Measurements from ENCODE around the gene HSPA12A. TPM values are rescaled to one million over a fixed set of nuclear protein-coding genes. Genes with fewer than 3 reads are reported as not detected.
"Not testable (repeated sequence)": the region's sequence is repeated elsewhere in the genome, so short reads cannot be mapped to it uniquely, and the experiment has no call there.

The HSPA12A gene
- polyA plus RNA-seq, 3 donors, result 33.4 to 56.2 (median 38.9) TPM

DNA sequence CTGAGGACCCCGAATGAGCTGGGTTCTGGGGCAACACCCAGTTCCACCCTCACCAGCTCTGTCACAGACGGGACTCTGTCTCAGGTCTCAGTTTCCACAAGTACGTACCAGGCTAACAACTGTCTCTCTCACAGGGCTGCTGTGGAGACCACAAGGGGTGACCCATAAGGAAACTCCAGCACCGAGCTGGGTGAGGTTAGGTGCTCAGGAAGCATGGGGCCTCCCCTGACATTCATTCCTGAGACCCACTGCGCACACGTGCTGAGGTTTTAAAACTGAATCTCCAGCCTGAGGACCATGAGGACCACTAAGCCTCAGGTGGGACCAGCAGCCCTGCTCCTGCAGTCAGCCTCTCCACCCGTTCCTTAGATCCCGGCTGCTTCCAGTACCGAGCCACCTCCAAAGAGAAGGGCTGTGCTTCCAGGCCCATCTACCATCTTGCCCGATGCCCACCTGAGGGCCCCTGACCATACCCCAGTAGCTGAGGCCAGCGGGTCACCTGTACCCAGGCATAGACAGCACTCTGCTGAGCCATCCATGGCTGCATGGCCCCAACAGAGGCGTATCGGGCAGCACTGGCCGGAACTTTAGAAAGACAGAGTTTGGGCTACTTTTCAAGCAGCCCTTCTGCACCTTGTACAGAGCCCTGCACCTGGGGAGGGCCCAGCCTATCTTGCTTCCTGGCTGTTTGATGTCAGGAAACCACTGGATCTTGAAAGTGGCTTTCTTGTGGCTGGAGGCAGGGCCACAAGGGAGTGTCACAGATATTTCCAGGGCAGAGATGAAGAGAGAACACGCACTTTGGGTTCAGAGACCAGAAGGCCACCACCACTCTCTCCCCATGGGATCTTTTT, 18.7 kb downstream of the HSPA12A start:
- no peak for DNase-seq (ENCODE audit: extremely low read depth in 1 of 11, low read depth in 9 of 11, low spot score in 4 of 11)

DNA sequence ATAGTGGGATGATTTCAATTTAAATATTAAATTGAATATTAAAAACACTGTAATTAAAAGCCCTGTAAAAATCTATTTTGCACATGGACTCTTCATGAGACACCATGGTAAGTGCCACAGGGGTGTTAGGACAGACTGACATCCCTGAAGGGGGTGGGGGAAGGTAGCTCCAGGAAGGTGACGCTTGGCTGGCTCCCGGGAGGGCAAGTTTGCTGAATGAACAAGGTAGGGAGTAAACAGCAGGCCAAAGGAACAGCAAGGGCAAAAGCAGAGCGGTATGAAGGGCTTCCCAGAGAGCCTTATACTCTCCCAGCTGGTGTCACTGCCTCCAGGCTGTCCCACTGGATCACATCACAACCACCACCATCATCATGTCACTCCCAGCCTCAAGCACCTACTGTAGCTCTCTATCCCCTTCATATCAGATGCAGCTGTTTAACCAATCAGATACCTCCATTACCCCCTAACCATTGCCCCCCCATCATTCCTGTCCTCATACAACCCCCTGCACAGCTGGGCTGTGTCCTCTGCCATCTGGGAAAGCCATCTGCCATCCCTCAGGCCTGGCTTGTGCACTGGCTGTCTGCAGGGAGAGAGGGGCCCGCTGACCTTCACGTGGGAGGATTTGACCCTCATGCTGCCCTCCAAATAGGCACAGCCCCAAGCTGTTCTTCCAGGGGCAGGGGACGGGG, 19.5 kb downstream of the HSPA12A start:
- no peak for DNase-seq (ENCODE audit: extremely low read depth in 1 of 11, low read depth in 9 of 11, low spot score in 4 of 11)

DNA sequence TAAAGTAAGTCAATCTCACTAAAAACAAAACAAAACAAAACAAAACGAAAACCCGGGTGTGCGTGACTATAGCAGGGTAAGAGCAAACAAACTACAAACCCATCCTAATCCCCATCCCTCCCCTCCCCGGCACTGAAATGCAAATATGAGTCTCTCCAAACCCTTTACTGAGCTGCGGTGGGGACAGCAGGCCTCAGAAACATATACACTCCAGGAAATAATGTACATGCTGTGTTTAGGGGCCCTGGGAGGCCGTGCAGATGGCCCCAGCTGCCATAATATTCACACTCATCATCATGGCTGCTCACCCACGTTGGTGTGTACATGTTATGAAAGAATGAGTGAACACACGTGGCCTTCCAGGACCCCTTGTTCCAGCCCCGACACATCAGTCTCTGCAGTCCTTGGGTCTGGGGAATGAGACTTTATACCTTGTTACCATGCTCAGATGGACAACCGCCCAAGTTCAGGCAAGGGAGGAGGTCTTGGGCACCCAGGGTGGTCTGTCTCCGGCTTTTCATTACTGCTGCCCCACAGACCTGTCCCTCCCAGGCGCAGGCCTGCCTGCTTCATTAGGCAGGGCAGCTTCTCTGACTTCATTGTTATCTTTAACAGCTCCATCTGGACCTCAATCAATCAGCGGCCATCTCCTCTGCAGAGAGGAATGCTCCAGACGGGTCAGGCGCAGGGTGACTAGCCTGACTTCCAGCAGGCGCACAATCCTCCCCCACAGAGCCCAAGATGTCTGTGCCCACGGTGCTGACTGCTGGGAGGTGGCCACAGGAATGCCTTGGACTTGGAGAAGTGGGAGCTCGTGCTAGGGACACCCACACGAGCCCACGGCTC, 20.6 kb downstream of the HSPA12A start:
- peak in 9 of 11 donors; percentile 60 to 87 (median 74) for DNase-seq (ENCODE audit: extremely low read depth in 1 of 11, low read depth in 9 of 11, low spot score in 4 of 11)

DNA sequence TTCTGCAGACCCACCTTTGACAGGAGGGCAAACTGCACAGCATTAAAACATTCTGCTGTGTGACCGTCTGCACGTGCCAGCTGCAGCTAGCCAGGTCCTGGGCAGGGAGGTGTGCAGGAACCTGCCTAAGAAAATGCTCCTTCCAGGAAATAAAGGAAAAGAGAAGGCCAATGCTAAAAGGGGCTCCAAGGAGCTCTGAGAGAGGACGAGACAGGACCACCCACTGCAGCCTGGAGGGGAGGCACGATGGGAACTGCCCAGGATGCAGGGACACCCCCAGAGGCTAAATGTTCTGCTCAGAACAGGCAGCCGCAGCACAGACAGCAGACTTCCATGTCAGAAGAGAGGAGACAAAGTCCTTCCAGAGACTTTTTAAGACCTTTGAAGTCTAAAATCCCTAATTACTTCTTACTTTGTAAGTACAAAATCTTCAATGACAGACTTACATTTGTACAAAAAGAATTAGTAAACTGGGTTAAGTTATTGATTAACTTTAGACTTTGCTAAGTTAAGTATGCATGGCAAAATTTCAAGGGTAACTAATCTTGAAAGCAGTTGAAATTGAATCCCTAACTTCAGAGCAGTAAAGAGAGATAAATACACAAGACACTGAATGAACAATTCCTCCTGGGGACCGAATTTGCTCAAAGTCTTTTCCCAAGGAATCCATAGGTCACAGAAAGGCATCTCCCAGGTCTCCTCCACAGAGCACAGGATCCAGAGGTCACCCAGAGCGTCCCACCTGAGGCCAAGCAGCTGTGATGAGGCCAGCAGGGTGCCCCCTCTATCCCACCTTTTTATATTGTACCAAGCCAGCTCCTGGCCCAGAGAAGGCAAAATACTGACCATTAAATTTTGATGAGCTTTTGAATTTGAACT, 21.5 kb downstream of the HSPA12A start:
- no peak for DNase-seq (ENCODE audit: extremely low read depth in 1 of 11, low read depth in 9 of 11, low spot score in 4 of 11)

DNA sequence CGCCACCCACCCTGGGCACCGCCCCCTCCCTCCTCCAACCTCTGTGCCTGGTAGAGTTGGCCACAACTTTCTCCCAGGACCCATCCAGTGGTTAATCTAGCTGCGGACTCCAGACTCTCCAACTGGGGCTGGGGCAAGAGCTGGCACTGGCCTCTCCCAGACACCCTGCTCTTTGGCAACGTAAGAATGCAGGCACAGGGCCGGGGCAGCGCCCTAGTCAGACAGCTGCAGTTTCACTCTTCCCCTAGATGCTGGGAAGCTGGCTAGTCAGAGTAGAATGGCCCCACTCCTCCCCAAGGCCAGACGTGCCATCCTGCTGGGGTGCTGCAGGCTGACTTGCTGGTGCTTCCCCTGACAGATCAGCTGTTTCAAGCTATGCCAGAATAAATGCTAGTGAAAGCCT, 22.1 kb downstream of the HSPA12A start:
- no peak for DNase-seq (ENCODE audit: extremely low read depth in 1 of 11, low read depth in 9 of 11, low spot score in 4 of 11)

DNA sequence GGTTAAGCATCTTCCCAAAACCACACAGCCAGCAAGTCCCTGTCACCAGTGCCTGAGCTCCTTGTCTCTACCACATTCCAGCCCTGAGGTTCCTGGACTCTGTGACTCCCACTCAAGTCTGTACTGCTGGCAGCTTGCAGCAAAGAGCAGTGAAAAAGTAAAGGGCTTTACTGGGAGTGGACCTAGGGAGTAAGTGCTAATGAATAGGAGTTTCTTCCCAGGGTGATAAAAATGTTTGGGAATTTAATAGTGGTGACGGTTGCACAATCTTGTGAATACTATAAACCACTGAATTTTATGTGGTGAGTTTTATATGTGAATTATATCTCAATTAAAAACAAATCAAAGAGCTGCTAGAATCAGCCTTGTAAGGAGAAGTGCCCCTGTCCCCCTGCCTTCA, 22.6 kb downstream of the HSPA12A start:
- no peak for DNase-seq (ENCODE audit: extremely low read depth in 1 of 11, low read depth in 9 of 11, low spot score in 4 of 11)

DNA sequence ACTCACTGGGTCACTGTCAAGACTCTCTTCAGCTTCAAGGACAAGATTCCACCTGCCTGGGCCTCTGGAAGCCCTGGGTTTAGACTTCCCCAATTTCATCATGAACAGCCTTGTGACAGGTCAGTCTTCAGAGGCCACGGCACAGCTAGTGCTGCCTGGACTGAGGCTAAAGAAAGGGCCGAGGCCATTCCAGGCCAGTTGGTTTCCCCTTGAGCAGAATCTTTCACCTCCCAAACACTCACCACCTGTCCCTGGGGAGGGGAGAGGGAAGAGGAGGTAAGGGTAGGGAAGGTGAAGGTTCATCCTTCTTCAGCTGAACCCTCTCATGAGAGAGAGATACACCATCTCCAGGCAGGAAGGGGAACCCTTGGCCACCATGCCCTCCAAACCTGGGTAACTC, 24.3 kb downstream of the HSPA12A start:
- DNase-seq (ENCODE audit: extremely low read depth in 1 of 11, low read depth in 9 of 11, low spot score in 4 of 11), result no peak

DNA sequence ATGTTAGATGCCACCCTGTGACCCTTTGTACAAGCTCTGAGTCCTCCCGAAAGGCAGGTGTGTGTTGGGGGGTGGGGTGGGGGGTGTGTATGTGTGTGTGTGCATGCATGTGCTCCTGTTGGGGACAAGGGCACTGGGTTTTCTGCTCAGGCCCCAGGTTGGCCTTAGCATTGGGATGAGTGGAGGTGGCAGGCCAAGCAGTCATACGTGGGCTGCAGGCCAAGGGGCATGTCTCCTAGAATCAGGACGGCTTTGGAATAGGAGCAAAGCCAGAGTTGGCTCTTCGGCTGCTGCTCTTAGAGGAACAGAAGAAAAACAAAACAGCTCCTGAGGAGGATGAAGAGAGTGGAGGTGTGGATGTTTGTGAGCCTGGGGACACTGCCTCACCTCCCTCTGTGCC, 26.0 kb downstream of the HSPA12A start:
- no peak for DNase-seq (ENCODE audit: extremely low read depth in 1 of 11, low read depth in 9 of 11, low spot score in 4 of 11)

DNA sequence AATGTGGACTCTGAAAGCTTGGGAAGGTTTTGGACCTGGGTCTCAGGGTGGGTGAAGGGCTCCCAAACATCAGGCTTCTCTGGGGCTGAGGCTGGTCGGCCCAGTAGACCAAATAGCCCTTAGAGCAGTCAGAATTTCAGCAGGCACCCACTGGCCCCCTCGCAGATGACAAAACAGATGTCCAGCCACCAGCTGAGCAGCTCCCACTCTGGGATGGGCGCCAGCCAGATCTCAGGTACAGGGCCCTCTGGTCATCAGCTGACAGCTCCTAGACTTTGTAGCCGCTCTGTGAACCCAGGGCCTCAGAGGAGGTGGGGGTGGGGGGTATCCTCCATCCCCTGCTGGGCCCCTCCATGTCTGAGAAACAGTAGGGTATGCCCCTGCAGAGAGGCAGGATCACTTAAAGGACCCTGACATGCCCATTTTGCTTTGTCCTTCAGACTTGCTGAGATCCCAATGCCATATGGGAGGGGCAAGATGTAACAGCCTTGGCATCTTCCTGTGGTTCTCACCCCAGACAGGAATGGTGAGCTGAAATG, 26.5 kb downstream of the HSPA12A start:
- DNase-seq (ENCODE audit: extremely low read depth in 1 of 11, low read depth in 9 of 11, low spot score in 4 of 11), result no peak

DNA sequence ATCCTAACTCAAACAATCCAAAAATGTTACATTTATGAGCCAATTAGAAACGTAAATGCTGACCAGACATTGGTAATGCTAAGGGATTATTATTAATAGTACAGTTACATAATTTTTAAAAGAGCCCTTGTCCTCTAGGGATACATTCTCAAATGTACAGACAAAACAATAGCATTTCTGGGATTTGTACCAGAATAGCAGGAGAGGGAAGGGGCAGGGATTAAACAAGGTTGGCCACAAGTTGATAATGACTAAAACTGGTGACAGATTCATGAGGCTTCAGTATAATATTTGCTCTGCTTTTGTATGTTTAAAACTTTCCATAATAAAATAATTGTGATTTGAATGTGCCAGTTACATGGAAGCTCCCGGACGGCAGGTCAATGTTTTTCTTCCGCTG, 27.0 kb downstream of the HSPA12A start:
- DNase-seq (ENCODE audit: extremely low read depth in 1 of 11, low read depth in 9 of 11, low spot score in 4 of 11), result no peak

DNA sequence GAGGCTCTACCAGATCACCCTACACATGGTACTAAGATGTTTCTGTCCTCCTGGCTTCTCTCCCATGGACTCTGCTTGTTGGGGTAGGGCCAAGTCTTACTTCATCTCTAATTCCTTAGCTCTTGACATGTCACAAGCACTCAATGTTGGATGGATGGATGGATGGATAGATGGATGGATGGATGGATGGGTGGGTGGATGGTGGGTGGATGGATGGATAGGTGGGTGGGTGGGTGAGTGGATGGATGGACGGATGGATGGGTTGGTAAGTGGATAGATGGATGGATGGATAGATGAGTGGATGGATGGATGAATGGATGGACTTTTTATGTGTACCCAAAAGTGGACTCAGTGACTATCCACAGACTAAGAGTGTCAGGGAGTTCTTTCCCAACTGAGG, 28.5 kb downstream of the HSPA12A start:
- DNase-seq (ENCODE audit: extremely low read depth in 1 of 11, low read depth in 9 of 11, low spot score in 4 of 11), result no peak

DNA sequence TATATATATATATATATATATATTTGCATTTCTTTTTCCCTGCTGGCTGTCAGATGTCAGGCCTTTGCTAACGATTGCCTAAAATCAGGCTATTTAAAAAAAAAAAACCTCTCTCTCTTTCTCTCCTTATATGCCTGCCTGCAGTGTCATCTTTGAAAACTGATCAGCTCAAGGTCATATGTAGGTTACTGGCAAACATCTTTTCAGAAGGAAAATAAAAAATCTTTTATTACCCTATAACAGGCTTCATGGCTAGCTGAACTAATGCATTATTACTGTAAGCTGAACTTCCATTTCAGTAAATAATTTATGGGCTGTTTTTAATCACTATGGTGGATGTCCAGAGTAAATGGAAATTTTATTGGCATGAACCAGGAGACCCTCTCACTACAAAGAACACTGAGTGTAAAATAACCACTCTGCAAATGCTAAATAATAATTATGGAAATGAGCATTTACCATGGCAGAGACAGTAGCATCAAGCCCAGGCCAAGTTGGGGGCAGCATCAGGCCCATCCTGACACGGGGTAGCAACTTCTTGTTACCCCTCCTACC, 29.3 kb downstream of the HSPA12A start:
- no peak for DNase-seq (ENCODE audit: extremely low read depth in 1 of 11, low read depth in 9 of 11, low spot score in 4 of 11)

DNA sequence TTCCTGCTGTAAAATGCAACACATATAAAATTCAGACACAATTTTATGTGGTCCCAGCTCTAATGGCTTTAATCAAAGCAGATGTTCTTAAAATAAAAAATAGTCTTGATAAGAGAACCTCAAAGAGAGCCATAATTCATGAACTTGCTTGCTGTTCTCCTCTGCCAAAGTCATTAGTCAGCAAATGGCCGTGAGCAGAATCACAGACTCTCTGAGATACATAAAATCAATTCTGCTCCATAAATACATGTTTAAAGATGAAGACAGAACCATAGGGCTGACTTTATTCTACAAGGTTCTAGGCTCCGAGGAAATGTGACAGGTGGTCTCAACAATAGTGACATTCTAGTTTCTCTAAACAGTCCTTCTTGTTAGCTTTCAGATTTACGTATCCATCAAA, 29.8 kb downstream of the HSPA12A start:
- DNase-seq (ENCODE audit: extremely low read depth in 1 of 11, low read depth in 9 of 11, low spot score in 4 of 11), result no peak

DNA sequence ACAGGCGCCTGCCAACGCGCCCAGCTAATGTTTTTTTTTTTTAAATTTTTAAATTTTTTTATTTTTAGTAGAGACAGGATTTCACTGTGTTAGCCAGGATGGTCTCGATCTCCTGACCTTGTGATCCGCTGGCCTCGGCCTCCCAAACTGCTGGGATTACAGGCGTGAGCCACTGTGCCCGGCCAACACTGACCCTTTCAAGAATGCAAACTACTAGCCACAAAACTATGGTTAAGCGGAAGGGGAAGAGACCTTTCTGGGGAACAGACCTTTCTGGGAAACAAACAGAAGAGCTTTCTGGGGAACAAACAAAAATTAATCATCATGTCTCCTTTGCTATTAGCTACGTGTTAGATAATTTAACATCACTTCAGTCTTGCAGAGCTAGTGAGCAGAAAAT, 30.6 kb downstream of the HSPA12A start:
- not testable (repeated sequence) for DNase-seq (ENCODE audit: extremely low read depth in 1 of 11, low read depth in 9 of 11, low spot score in 4 of 11)

DNA sequence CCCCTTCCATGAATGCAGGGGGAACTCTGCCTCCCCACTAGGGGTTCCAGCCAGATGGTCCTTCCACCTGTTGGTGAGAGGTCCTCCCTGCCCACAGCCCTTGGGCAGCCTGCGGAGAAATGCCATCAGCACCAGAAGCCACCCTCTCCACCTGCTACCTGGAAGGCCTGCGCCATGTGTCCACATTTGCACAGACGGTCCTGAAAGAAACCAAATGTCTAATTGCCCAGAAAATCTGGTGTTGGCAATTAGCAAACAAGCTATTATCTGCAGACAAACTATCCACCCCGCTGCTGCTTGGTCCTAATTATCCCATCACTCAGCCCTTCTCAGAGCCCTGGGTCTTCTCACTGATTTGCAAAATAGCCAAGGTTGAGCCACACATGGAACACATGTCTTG, 32.3 kb downstream of the HSPA12A start:
- DNase-seq (ENCODE audit: extremely low read depth in 1 of 11, low read depth in 9 of 11, low spot score in 4 of 11), result no peak

DNA sequence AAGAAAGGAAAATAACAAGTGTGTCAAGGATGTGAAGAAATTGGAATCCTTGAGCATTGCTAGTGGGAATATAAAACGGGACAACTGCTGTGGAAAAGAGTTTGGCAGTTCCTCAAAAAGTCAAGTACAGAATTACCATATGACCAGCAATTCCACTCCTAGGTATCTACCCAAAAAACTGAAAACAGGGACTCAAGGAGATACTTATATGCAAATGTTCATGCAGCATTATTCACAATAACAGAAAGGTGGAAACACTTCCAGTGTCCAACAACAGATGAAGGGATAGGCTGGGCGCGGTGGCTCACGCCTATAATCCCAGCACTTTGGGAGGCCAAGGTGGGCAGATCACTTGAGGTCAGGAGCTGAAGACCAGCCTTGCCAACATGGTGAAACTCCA, 33.5 kb downstream of the HSPA12A start:
- no peak for DNase-seq (ENCODE audit: extremely low read depth in 1 of 11, low read depth in 9 of 11, low spot score in 4 of 11)

DNA sequence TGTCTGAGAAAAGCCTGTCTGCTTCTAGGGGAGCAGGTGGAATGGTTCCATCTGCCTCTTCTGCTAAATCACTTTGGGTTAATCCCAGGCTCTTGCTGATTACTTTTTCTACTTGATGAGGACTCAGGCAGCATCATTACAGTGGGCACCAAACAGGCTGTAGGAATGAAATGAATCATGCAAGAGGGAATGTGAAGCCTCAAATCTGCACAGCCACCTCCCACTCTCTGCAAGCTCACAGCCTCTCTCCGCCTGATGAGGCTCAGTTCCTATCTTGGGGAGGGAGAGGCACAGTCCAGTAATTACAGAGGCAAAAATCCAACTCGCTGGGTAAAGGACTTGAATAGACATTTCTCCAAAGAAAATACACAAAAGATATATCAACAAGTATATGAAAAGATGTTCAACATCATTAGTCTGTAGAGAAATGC, 34.0 kb downstream of the HSPA12A start:
- no peak for DNase-seq (ENCODE audit: extremely low read depth in 1 of 11, low read depth in 9 of 11, low spot score in 4 of 11)

DNA sequence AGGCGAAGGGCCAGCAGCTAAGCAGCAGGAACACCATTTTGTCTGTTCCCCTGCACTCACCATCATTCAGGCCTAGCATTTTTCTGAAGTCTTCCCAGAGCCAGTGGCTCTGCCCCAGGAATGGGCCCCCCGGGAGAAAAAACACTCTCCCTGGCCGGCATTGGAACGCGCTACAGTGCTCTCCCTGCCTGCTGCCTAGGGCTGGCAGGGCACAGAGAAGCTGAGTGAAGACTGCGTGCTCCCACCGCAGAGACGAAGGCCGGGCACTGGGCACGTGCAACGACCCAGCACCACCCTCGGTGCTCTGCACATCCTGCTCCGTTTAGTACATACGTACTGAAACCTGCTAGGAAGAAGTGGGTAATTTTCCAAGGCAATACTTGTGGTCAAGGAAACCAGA, 34.4 kb downstream of the HSPA12A start:
- no peak for DNase-seq (ENCODE audit: extremely low read depth in 1 of 11, low read depth in 9 of 11, low spot score in 4 of 11)

Data from renal cortex interstitium (tissue), 11 donors.